Stimulated activated CD8-positive, alpha-beta memory T cell treated with anti-CD3 and anti-CD28 coated beads, Interleukin-15, amount 100 ng/mL, for 24 hours (primary cell): ENCODE results near the gene OTC.

Source experiments
- DNase-seq: peaks from one replicate; pipeline ENCODE4 v3.0.0-alpha.2; 2020; ENCODE audit warnings: low read depth

Gene OTC

GRCh38 chrX:38357747-38358673 lies 5.6 kb downstream of the OTC start:
- no peak for DNase-seq

- no peak for DNase-seq
Observed at GRCh38 chrX:38363046-38363445, 10.6 kb downstream of the OTC start.

- no peak for DNase-seq
Observed at GRCh38 chrX:38365954-38366353, 13.6 kb downstream of the OTC start.

- no peak for DNase-seq
Observed at GRCh38 chrX:38368774-38369173, 16.4 kb downstream of the OTC start.

GRCh38 chrX:38371641-38372040 lies 19.2 kb downstream of the OTC start:
- no peak for DNase-seq

GRCh38 chrX:38374431-38374830 lies 22.0 kb downstream of the OTC start:
- no peak for DNase-seq

- no peak for DNase-seq
Observed at GRCh38 chrX:38375891-38376290, 23.5 kb downstream of the OTC start.

- no peak for DNase-seq
Observed at GRCh38 chrX:38376747-38377146, 24.3 kb downstream of the OTC start.

GRCh38 chrX:38379088-38379487 lies 26.7 kb downstream of the OTC start:
- no peak for DNase-seq

GRCh38 chrX:38382663-38383062 lies 30.3 kb downstream of the OTC start:
- DNase-seq = no peak

GRCh38 chrX:38400389-38400910 lies 48.0 kb downstream of the OTC start:
- DNase-seq = no peak

- no peak for DNase-seq
Observed at GRCh38 chrX:38402118-38402517, 49.7 kb downstream of the OTC start.

GRCh38 chrX:38403834-38404233 lies 51.4 kb downstream of the OTC start:
- DNase-seq = no peak

GRCh38 chrX:38407126-38407525 lies 54.7 kb downstream of the OTC start:
- no peak for DNase-seq

- no peak for DNase-seq
Observed at GRCh38 chrX:38409289-38409688, 56.9 kb downstream of the OTC start.

GRCh38 chrX:38426785-38427184 lies 74.4 kb downstream of the OTC start:
- no peak for DNase-seq

- no peak for DNase-seq
Observed at GRCh38 chrX:38431525-38431924, 79.1 kb downstream of the OTC start.

GRCh38 chrX:38435130-38435529 lies 82.7 kb downstream of the OTC start:
- DNase-seq = no peak

GRCh38 chrX:38437093-38437492 lies 84.7 kb downstream of the OTC start:
- DNase-seq = no peak

- no peak for DNase-seq
Observed at GRCh38 chrX:38438321-38438720, 85.9 kb downstream of the OTC start.

- no peak for DNase-seq
Observed at GRCh38 chrX:38452603-38453002, 100.2 kb downstream of the OTC start.

GRCh38 chrX:38458071-38458470 lies 105.7 kb downstream of the OTC start:
- no peak for DNase-seq

- DNase-seq = no peak
Observed at GRCh38 chrX:38462257-38462656, 109.9 kb downstream of the OTC start.

GRCh38 chrX:38465686-38466085 lies 113.3 kb downstream of the OTC start:
- no peak for DNase-seq
